ENCODE data around the gene SHKBP1.
A peak's percentile ranks its signal among the peaks of the same experiment; 100 is the strongest.

Gene SHKBP1

GRCh38 chr19:40609561-40610395 is 33.1 kb downstream of the SHKBP1 start (continued):
- peak; percentile 41; the same call in 1 of the 2 replicates for TF ChIP-seq ZNF785 (tag by site-specific recombination; IDR thresholded peaks at IDR 0.05)
- peak; percentile 67 for TF ChIP-seq ZBTB10 (tag by site-specific recombination; IDR thresholded peaks at IDR 0.05)
- TF ChIP-seq ZFP41 (tag by site-specific recombination; IDR thresholded peaks at IDR 0.05; ENCODE audit: borderline replicate concordance): no peak
- TF ChIP-seq ZNF280C (tag by site-specific recombination; IDR thresholded peaks at IDR 0.05): no peak
- TF ChIP-seq ZEB2 (tag by site-specific recombination; IDR thresholded peaks at IDR 0.05): peak; percentile 28; the same call in 1 of the 2 replicates
- no peak for TF ChIP-seq ZNF654 (tag by site-specific recombination; IDR thresholded peaks at IDR 0.05; ENCODE audit: low read depth)
- TF ChIP-seq ZNF169 (tag by site-specific recombination; IDR thresholded peaks at IDR 0.05): peak; percentile 83; the same call in 1 of the 2 replicates
- no peak for TF ChIP-seq ZNF132 (tag by site-specific recombination; IDR thresholded peaks at IDR 0.05; ENCODE audit: borderline replicate concordance)

DNA sequence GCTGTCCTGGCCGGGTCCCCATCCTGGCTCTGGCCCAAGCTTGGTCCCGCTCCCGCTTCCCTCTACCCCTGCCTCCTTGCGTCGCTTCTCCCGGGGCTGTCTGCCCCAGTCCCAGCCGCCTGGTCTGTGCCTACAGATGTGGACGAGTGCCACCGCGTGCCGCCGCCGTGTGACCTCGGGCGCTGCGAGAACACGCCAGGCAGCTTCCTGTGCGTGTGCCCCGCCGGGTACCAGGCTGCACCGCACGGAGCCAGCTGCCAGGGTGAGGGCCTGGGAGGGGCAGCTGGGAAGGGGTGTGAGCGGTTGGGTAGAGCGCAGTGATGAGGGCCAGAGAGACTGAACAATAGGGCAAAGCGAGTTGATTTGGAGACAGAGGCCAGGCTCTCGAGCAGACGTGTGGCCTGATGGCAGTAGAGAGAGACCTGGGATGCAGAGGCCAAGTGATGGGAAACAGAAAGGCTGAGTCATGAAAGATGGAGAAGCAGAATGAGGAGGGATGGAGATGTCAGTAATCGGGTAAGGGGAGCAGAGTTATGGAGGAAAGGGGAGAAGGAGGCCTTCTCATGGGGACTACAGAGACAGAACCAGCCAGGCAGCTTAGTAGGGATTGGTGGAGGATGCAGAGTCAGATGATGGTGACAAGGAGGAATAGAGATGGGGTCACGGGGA is 33.9 kb downstream of the SHKBP1 start:
- Histone ChIP-seq H3K27ac (ENCODE audit: extremely low read depth, low read depth, low read length) (0 out of 2 replicates have a peak overlapping the region, but pooled peaks have one; percentile 26), H3K9me3 (ENCODE audit: control insufficient read depth, insufficient read depth, low read depth, low read length) (no peaks in the 10 kb centered on the region), H3K4me1 (ENCODE audit: control insufficient read depth, insufficient read depth, low read length) (peaks cover 30% of the 10 kb centered on the region), H3K36me3 (ENCODE audit: control insufficient read depth in 2 of 2, insufficient read depth in 1 of 2, low read length in 2 of 2) (peaks cover 0 to 5% of the 10 kb centered on the region in 2 experiments; a peak in 2 of 3 replicates), H3K4me3 (ENCODE audit: low read depth, low read length) (no peak overlapping the region)
- ChIA-PET POLR2A (interaction anchor here (0.6 to 3.8 kb wide), 9 partner anchors 10 to 331 kb away, joined by 3 to 61 read pairs (median 4); partner anchors contain the start of gene LTBP4), CTCF (interaction anchor here (0.5 to 20.7 kb wide), 6 partner anchors 13 to 1183 kb away, joined by 3 to 470 read pairs (median 4); no protein-coding TSS in a partner anchor)
- TF ChIP-seq ZNF148 (tag by site-specific recombination; IDR thresholded peaks at IDR 0.05; ENCODE audit: borderline replicate concordance): 0 out of 2 replicates have a peak, but pooled peaks have one; percentile 84
- no peak for TF ChIP-seq HOXD13 (CRISPR knock-in tag; IDR thresholded peaks at IDR 0.05; ENCODE audit: borderline replicate concordance)
- 0 out of 2 replicates have a peak, but pooled peaks have one; percentile 41 for TF ChIP-seq KLF7 (tag by site-specific recombination; IDR thresholded peaks at IDR 0.05; ENCODE audit: borderline replicate concordance)
- 0 out of 2 replicates have a peak, but pooled peaks have one; percentile 17 for TF ChIP-seq SALL2 (tag by site-specific recombination; IDR thresholded peaks at IDR 0.05; ENCODE audit: borderline replicate concordance)
- TF ChIP-seq ZNF10 (tag by site-specific recombination; IDR thresholded peaks at IDR 0.05): no peak
- TF ChIP-seq ZBTB8A (tag by site-specific recombination; IDR thresholded peaks at IDR 0.05): no peak
- no peak for TF ChIP-seq ZNF791 (tag by site-specific recombination; IDR thresholded peaks at IDR 0.05)
- TF ChIP-seq ZBTB10 (tag by site-specific recombination; IDR thresholded peaks at IDR 0.05): 0 out of 2 replicates have a peak, but pooled peaks have one; percentile 18
- TF ChIP-seq KLF17 (tag by site-specific recombination; IDR thresholded peaks at IDR 0.05): no peak
- TF ChIP-seq ZBTB20 (tag by site-specific recombination; IDR thresholded peaks at IDR 0.05): no peak
- no peak for TF ChIP-seq ZNF266 (tag by site-specific recombination; IDR thresholded peaks at IDR 0.05; ENCODE audit: low read depth)
- TF ChIP-seq ZBTB7A (tag by site-specific recombination; IDR thresholded peaks at IDR 0.05; ENCODE audit: low read depth): no peak
- TF ChIP-seq ATF2 (tag by site-specific recombination; IDR thresholded peaks at IDR 0.05; ENCODE audit: low read depth): no peak
